ENCODE measurements around the gene OR13D1.
"Not testable (repeated sequence)": the region's sequence is repeated elsewhere in the genome, so short reads cannot be mapped to it uniquely, and the experiment has no call there.

OR13D1 gene

DNA sequence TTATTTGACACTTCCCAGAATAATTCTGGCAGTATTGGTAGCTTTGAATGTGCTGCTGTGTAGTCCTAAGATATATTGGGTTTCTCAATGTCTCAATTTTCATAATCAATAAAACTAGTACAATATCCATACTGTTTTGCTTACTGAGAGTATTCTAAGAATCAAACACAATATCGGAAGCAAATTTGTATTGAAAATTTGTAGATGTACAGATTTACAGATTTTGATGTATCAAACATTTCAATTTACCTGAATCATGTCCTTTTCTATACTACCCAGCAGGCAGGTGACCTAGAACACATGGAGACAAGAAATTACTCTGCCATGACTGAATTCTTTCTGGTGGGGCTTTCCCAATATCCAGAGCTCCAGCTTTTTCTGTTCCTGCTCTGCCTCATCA lies at the start of gene OR13D1:
Gene OR13D1 (plus strand): TSS at position 301 of the 400 bp plus-strand sequence. CDS start 0 bp downstream, at position 301.
- TF ChIP-seq, protein P1, sequence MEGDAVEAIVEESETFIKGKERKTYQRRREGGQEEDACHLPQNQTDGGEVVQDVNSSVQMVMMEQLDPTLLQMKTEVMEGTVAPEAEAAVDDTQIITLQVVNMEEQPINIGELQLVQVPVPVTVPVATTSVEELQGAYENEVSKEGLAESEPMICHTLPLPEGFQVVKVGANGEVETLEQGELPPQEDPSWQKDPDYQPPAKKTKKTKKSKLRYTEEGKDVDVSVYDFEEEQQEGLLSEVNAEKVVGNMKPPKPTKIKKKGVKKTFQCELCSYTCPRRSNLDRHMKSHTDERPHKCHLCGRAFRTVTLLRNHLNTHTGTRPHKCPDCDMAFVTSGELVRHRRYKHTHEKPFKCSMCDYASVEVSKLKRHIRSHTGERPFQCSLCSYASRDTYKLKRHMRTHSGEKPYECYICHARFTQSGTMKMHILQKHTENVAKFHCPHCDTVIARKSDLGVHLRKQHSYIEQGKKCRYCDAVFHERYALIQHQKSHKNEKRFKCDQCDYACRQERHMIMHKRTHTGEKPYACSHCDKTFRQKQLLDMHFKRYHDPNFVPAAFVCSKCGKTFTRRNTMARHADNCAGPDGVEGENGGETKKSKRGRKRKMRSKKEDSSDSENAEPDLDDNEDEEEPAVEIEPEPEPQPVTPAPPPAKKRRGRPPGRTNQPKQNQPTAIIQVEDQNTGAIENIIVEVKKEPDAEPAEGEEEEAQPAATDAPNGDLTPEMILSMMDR (IDR thresholded peaks at IDR 0.05; ENCODE audit: low read depth, low read length): no peak
- DNase-seq (ENCODE audit: extremely low read depth, low read depth): no peak

DNA sequence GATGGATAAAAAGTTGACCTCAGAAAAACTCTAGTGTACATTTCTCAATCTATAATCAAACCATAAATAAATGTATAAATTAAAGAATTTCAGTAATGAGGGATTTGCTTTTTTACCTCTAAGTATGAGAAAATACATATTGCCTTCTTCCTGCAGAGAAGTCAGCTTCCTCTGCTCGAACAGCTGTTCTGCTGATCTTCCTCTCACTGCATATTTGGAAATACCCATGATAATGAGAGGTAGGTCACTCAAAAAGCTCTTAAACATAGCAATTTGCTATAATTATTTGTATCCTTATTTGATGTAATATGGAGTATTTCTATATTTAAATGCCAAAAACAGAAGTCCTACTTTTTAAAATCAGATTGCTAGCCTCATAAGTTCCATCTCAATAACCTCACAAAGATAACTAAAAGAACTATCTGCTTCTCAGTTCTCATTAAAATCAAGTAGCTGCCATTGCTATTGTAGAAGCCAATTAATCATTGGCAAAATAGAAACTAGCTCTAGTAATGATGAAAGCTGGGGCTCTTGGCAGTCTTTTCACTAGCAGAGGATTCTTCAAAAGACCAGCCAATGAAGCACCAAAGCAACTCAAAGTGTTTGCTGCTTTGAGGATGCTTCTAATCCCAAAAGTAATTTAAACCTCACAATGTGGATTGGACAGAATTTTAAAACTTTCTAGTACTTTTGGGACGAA lies 35.7 kb upstream of the OR13D1 start:
- TF ChIP-seq, protein P1 (IDR thresholded peaks at IDR 0.05; ENCODE audit: low read depth, low read length): no peak

DNA sequence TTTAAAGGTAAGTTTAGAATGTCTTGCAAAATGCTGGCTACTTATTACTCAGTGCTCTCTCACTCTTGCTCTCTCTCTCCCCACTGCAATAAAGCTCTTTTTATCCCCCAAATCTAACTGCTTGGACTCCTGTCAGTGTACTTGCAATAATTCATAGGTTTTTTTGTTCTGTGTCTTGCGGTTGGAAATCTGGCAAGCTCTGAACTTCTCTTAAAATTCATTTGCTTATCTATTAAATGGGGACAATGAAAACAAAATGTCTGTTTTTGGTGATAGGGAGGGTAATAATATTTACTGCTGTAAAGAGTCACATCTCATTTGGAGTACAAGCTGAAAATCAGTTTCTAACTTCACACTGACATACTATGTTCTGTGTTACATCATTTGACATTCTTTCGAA lies 18.7 kb upstream of the OR13D1 start:
- TF ChIP-seq, protein P1 (IDR thresholded peaks at IDR 0.05; ENCODE audit: low read depth, low read length): no peak
- DNase-seq (ENCODE audit: extremely low read depth, low read depth): no peak

More for the DNA sequence above, 35.7 kb upstream of the OR13D1 start:
- DNase-seq (ENCODE audit: extremely low read depth, low read depth): no peak

DNA sequence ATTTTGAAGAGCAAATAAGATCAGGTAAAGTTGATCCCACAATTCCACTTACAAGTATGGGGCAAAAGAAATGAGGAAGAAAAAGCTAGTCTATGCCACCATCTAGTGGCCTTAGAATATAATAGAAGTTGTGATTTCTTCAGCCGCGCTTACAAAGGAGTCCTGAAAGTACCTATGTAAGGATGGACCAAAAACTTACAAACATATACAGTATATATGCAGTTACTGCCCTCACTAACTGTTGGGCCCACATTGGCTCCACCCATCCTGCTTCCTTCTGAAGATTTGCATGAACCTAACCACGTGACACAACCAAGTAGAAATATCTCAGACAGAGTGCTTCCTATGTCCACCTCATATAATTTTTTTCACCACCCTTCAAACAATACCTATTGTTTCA lies 11.7 kb upstream of the OR13D1 start:
- TF ChIP-seq, protein P1 (IDR thresholded peaks at IDR 0.05; ENCODE audit: low read depth, low read length): peak; percentile 40

DNA sequence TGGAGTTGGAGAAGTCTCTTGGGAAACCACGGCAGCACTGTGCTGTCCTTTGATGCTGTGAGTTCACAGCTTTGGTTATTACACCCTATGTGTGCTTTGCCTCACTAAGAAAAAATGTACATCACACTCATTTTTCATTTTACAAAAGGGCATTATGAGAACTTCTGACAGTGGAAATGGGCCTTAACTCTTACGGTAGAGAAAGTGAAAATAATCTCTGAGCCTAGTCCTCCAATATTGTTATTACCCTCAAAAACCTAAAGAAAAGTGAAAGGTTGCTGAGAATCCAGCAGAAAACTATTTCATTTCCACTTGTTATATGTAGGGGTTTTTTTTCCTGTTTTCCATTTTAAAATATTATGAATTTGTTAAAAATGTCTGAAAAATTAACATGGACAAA lies 8.2 kb upstream of the OR13D1 start:
- TF ChIP-seq, protein P1 (IDR thresholded peaks at IDR 0.05; ENCODE audit: low read depth, low read length): no peak

More for the DNA sequence above, 11.7 kb upstream of the OR13D1 start:
- DNase-seq (ENCODE audit: extremely low read depth, low read depth): peak; percentile 23

DNA sequence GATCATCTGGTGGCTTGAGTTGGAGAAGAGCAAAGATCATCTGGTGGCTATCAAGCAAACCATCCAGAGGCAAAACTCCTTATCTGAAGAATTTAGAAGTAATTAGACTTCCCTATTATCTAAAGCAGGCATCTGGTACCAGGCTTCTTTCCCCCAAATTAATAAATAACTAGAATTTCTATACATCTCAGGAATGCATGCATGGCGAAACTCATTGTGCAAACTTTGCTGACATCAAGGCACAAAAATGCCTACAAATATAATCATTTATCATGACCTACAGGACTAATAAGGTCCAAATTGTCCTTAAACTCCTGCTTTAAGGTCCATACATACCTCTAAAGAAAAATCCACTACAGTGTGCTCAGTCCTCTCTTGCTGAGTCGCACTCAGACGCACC lies 6.0 kb downstream of the OR13D1 start:
- TF ChIP-seq, protein P1 (IDR thresholded peaks at IDR 0.05; ENCODE audit: low read depth, low read length): no peak
- DNase-seq (ENCODE audit: extremely low read depth, low read depth): no peak

More for the DNA sequence above, 8.2 kb upstream of the OR13D1 start:
- no peak for DNase-seq (ENCODE audit: extremely low read depth, low read depth)

DNA sequence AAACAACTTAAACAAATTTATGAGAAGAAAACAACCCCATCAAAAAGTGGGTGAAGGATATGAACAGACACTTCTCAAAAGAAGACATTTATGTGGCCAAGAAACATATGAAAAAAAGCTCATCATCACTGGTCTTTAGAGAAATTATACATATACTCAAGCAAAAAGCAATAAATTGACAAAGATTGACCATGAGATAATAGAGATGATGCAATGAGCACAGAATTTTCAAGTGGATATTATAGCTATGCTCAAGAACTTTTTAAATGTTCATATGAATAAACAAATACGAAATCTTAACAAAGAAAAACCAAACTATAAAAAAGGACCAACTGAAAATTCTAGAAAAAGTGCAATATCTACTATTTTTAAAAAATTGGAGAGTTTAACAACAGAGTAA lies 14.4 kb downstream of the OR13D1 start:
- not testable (repeated sequence) for DNase-seq (ENCODE audit: extremely low read depth, low read depth)

- no peak for DNase-seq (ENCODE audit: extremely low read depth, low read depth)
- TF ChIP-seq, protein P1 (IDR thresholded peaks at IDR 0.05; ENCODE audit: low read depth, low read length): no peak
These were observed 17.3 kb downstream of the OR13D1 start for GRCh38 chr9:104711604-104712003.

Measured in AG09319 (cell line).